GM12892 (cell line): ENCODE measurements around the gene HS3ST2.

Experiments
- POLR2A ChIP-seq: IDR thresholded peaks from 2 replicates; pipeline ENCODE4 v1.6.1; 2011; ENCODE audit warnings: low read depth, low read length, control low read depth
- POLR2AphosphoS5 ChIP-seq: IDR thresholded peaks from 2 replicates; pipeline ENCODE4 v1.6.1; 2011; ENCODE audit warnings: low read depth, low read length, control low read depth

- TF ChIP-seq POLR2AphosphoS5 (no peak), POLR2A (no peak)
Measured at GRCh38 chr16:22784690-22785214, 29.2 kb upstream of the HS3ST2 start.
